B cell (primary cell): ENCODE measurements around the gene BAHCC1.

Source experiments
- EZH2 ChIP-seq: IDR thresholded peaks from 2 replicates; pipeline ENCODE4 v1.6.1; 2012; ENCODE audit warnings: borderline replicate concordance, low read depth, mild to moderate bottlenecking, moderate library complexity, low read length; ENCODE audit not compliant: insufficient read depth, poor library complexity, severe bottlenecking
- TF ChIP-seq, protein P1 (sequence below): fragments of 200-600 bp; IDR thresholded peaks from one replicate; pipeline ENCODE4 v1.8.0; 2022; ENCODE audit warnings: antibody characterized with exemption, mild to moderate bottlenecking

DNA sequence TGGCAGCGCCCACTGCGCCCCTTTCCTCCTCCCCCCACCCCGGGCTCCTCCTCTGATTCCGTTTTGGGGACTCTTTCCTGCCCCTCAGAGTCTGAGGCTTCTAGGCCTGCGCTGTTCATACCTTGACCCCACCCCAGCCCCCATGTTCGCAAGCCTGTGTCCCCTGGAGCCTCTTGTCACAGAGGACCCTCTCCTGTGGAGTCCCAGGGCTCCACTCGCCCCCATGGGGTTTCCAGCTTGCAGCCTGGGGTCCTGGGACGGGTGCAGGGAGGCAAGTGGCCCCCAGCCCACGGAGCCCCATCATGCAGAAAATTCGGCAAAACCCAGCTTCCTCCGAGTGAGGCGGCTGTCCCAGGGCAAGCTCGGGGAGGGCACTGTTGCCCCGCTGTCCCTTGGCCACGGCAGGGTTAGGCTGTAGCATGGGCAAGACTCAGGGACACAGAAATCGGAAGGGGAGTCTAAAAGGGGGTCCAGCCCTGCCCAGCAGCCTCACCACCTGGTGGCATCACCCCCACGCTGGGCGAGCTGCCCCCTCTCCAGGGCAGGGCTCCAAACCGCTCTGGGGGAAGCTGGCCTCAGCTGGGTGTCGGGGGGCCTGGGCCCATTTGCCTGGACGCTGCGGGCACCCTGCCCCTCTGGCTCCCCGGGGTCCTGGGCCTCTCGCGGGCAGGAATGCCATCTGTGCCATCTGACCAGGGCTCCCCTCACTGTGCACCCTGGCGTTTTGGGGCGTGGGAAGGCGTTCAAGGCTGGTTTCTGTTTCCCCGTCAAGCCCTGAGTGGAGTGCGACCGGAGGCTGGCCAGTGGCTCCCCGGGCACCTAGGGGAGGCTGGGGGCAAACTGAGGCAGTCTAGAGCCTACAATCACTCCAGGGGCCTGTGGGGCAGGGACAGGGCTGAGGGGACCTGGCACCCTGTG lies 11.5 kb upstream of the BAHCC1 start:
- TF ChIP-seq EZH2, result no peak
- TF ChIP-seq, protein P1, sequence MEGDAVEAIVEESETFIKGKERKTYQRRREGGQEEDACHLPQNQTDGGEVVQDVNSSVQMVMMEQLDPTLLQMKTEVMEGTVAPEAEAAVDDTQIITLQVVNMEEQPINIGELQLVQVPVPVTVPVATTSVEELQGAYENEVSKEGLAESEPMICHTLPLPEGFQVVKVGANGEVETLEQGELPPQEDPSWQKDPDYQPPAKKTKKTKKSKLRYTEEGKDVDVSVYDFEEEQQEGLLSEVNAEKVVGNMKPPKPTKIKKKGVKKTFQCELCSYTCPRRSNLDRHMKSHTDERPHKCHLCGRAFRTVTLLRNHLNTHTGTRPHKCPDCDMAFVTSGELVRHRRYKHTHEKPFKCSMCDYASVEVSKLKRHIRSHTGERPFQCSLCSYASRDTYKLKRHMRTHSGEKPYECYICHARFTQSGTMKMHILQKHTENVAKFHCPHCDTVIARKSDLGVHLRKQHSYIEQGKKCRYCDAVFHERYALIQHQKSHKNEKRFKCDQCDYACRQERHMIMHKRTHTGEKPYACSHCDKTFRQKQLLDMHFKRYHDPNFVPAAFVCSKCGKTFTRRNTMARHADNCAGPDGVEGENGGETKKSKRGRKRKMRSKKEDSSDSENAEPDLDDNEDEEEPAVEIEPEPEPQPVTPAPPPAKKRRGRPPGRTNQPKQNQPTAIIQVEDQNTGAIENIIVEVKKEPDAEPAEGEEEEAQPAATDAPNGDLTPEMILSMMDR, result no peak
